Neural progenitor cell (in vitro differentiated cells): Measurements from ENCODE around the gene CAMK2N1. TPM values are rescaled to one million over a fixed set of nuclear protein-coding genes. Genes with fewer than 3 reads are reported as not detected.
A peak's percentile ranks its signal among the peaks of the same experiment; 100 is the strongest.
"Not testable (repeated sequence)": the region's sequence is repeated elsewhere in the genome, so short reads cannot be mapped to it uniquely, and the experiment has no call there.

Experiments used
- DNase-seq: peaks from one replicate; pipeline ENCODE4 v3.0.0-alpha.2; 2016; ENCODE audit warnings: low spot score
- H2AFZ ChIP-seq: fragments of 200-600 bp; sonication (generic); replicated peaks from 2 replicates; pipeline ENCODE4 v1.6.1; 2016; ENCODE audit warnings: antibody characterized with exemption
- H3F3A ChIP-seq: fragments of 200-600 bp; sonication (generic); 2 replicates; pipeline ENCODE4 v1.6.1; 2016; ENCODE audit warnings: antibody characterized with exemption, low read depth
- H3K27ac ChIP-seq: fragments of 200-600 bp; sonication (generic); 2 replicates; pipeline ENCODE4 v1.5.1; 2016; ENCODE audit warnings: mild to moderate bottlenecking
- H3K27me3 ChIP-seq: fragments of 200-600 bp; sonication (generic); 2 replicates; pipeline ENCODE4 v1.6.1; 2016; ENCODE audit warnings: mild to moderate bottlenecking, moderate library complexity
- H3K36me3 ChIP-seq: fragments of 200-600 bp; sonication (generic); 2 replicates; pipeline ENCODE4 v1.5.1; 2016
- H3K4me1 ChIP-seq: fragments of 200-600 bp; sonication (generic); 2 replicates; pipeline ENCODE4 v1.6.1; 2016; ENCODE audit warnings: mixed run types
- H3K4me2 ChIP-seq: fragments of 200-600 bp; sonication (generic); 2 replicates; pipeline ENCODE4 v1.6.1; 2016
- H3K4me3 ChIP-seq: fragments of 200-600 bp; sonication (generic); 2 replicates; pipeline ENCODE4 v1.5.1; 2016
- H3K79me2 ChIP-seq: fragments of 200-600 bp; sonication (generic); 2 replicates; pipeline ENCODE4 v1.6.1; 2016; ENCODE audit warnings: low read depth
- H3K9ac ChIP-seq: fragments of 200-600 bp; sonication (generic); 2 replicates; pipeline ENCODE4 v1.6.1; 2016
- H3K9me3 ChIP-seq: fragments of 200-600 bp; sonication (generic); 2 replicates; pipeline ENCODE4 v1.5.1; 2016; ENCODE audit warnings: low read depth
- H4K20me1 ChIP-seq: fragments of 200-600 bp; sonication (generic); 2 replicates; pipeline ENCODE4 v1.6.1; 2016; ENCODE audit warnings: low read depth
- H3K27ac Mint-ChIP-seq: 3 replicates; pipeline ENCODE4 v1.8.0; 2021; ENCODE audit warnings: mixed read lengths
- H3K27me3 Mint-ChIP-seq: 2 replicates; pipeline ENCODE4 v1.8.0; 2022; ENCODE audit warnings: low read depth, mild to moderate bottlenecking, inconsistent platforms, moderate library complexity, mixed read lengths; ENCODE audit not compliant: insufficient read depth
- H3K36me3 Mint-ChIP-seq: 3 replicates; pipeline ENCODE4 v1.8.0; 2021; ENCODE audit warnings: mixed read lengths
- H3K4me1 Mint-ChIP-seq: 3 replicates; pipeline ENCODE4 v1.8.0; 2021; ENCODE audit warnings: mixed read lengths
- H3K4me3 Mint-ChIP-seq: 3 replicates; pipeline ENCODE4 v1.8.0; 2021; ENCODE audit warnings: mild to moderate bottlenecking, moderate library complexity, mixed read lengths
- H3K9me3 Mint-ChIP-seq: 3 replicates; pipeline ENCODE4 v1.8.0; 2020; ENCODE audit warnings: mixed read lengths
- CTCF ChIP-seq: fragments of 200-600 bp; sonication (generic); IDR thresholded peaks from 2 replicates; pipeline ENCODE4 v1.5.1; 2017; ENCODE audit warnings: antibody characterized with exemption, mild to moderate bottlenecking
- EZH2 ChIP-seq: fragments of 200-600 bp; sonication (generic); IDR thresholded peaks from 2 replicates; pipeline ENCODE4 v1.6.1; 2017; ENCODE audit warnings: antibody characterized with exemption, mild to moderate bottlenecking, moderate library complexity
- EZH2phosphoT487 ChIP-seq: fragments of 200-600 bp; sonication (generic); IDR thresholded peaks from 2 replicates; pipeline ENCODE4 v1.6.1; 2017; ENCODE audit warnings: antibody characterized with exemption
- total RNA-seq: library from RNA; depleted of rRNA; stranded (reverse); fragments of >200 nt; gene quantifications from 2 replicates; pipeline ENCODE4 v1.2.3, GENCODE V29; 2015; ENCODE audit warnings: low replicate concordance

Gene CAMK2N1
- total RNA-seq, 1 donor from 2014 or later: 11.4 TPM

GRCh38 chr1:20521960-20522861 is 36.2 kb upstream of the CAMK2N1 start:
- H4K20me1 ChIP-seq: no peaks in the 10 kb centered on the region
- peak overlapping the region; percentile 82 for H2AFZ ChIP-seq
- H3K27ac Mint-ChIP-seq: no peak overlapping the region
- no peaks in the 10 kb centered on the region for H3K36me3 ChIP-seq
- H3K4me1 Mint-ChIP-seq: no peaks in the 10 kb centered on the region
- H3K9ac ChIP-seq: no peak overlapping the region
- H3F3A ChIP-seq: no peaks in the 10 kb centered on the region
- no peaks in the 10 kb centered on the region for H3K4me1 ChIP-seq
- H3K27me3 Mint-ChIP-seq: peaks cover 18% of the 10 kb centered on the region
- no peak overlapping the region for H3K4me3 Mint-ChIP-seq
- no peaks in the 10 kb centered on the region for H3K9me3 Mint-ChIP-seq
- H3K27me3 ChIP-seq: peaks cover 80% of the 10 kb centered on the region
- no peak overlapping the region for H3K27ac ChIP-seq
- no peaks in the 10 kb centered on the region for H3K36me3 Mint-ChIP-seq
- no peak overlapping the region for H3K4me3 ChIP-seq
- no peaks in the 10 kb centered on the region for H3K79me2 ChIP-seq
- no peak overlapping the region for H3K4me2 ChIP-seq
- TF ChIP-seq CTCF (peak; percentile 93), EZH2 (no peak)
- no peaks in the 10 kb centered on the region for H3K9me3 ChIP-seq
- DNase-seq: peak; percentile 89

- H3K9me3 ChIP-seq, H3K79me2 ChIP-seq, H3K4me3 ChIP-seq, H3K27ac Mint-ChIP-seq, DNase-seq, H3K4me2 ChIP-seq, H3F3A ChIP-seq, H3K27ac ChIP-seq, H3K36me3 ChIP-seq, H3K9ac ChIP-seq, H2AFZ ChIP-seq, H3K9me3 Mint-ChIP-seq, H4K20me1 ChIP-seq, H3K4me3 Mint-ChIP-seq, H3K4me1 Mint-ChIP-seq, H3K4me1 ChIP-seq, H3K36me3 Mint-ChIP-seq: not testable (repeated sequence)
- H3K27me3 ChIP-seq: peaks cover 70% of the 10 kb centered on the region
- peaks cover 12% of the 10 kb centered on the region for H3K27me3 Mint-ChIP-seq
These were observed 33.7 kb upstream of the CAMK2N1 start for GRCh38 chr1:20519609-20520262.

- Histone ChIP-seq H3K4me1 (peaks cover 7% of the 10 kb centered on the region), H3F3A (no peaks in the 10 kb centered on the region), H3K36me3 (no peaks in the 10 kb centered on the region), H3K79me2 (peaks cover 10% of the 10 kb centered on the region), H4K20me1 (no peaks in the 10 kb centered on the region), H3K9me3 (no peaks in the 10 kb centered on the region), H3K4me3 (no peak overlapping the region), H3K4me2 (no peak overlapping the region), H3K27me3 (peaks cover 73% of the 10 kb centered on the region), H3K9ac (no peak overlapping the region), H3K27ac (no peak overlapping the region), H2AFZ (no peak overlapping the region)
- no peak overlapping the region for H3K4me3 Mint-ChIP-seq
- H3K9me3 Mint-ChIP-seq: no peaks in the 10 kb centered on the region
- TF ChIP-seq CTCF (no peak), EZH2phosphoT487 (no peak), EZH2 (no peak)
- H3K27ac Mint-ChIP-seq: no peak overlapping the region
- peaks cover 13% of the 10 kb centered on the region for H3K27me3 Mint-ChIP-seq
- peaks cover 5% of the 10 kb centered on the region for H3K4me1 Mint-ChIP-seq
- DNase-seq: no peak
- no peaks in the 10 kb centered on the region for H3K36me3 Mint-ChIP-seq
These were observed 25.8 kb upstream of the CAMK2N1 start for GRCh38 chr1:20511518-20512428.
